Neuronal stem cell (in vitro differentiated cells): ENCODE data around the gene TLCD1.
A peak's percentile ranks its signal among the peaks of the same experiment; 100 is the strongest.

ENCODE experiments used
- DNase-seq: peaks from one replicate; pipeline ENCODE4 v3.0.0-alpha.2; 2013; ENCODE audit warnings: low spot score
- H2AFZ ChIP-seq: one replicate; pipeline ENCODE4 v1.6.1; 2013; ENCODE audit warnings: mild to moderate bottlenecking, low read length, inconsistent platforms
- H2AK5ac ChIP-seq: 2 replicates; pipeline ENCODE4 v1.6.1; 2013; ENCODE audit warnings: low read depth, mild to moderate bottlenecking, inconsistent platforms, low read length, moderate library complexity, mixed read lengths
- H2BK120ac ChIP-seq: 2 replicates; pipeline ENCODE4 v1.6.1; 2013; ENCODE audit warnings: low read depth, mild to moderate bottlenecking, inconsistent platforms, low read length, moderate library complexity, mixed read lengths
- H2BK12ac ChIP-seq: one replicate; pipeline ENCODE4 v1.6.1; 2013; ENCODE audit warnings: low read length, inconsistent platforms
- H2BK15ac ChIP-seq: 2 replicates; pipeline ENCODE4 v1.6.1; 2013; ENCODE audit warnings: mild to moderate bottlenecking, low read length, inconsistent platforms, mixed read lengths
- H2BK5ac ChIP-seq: one replicate; pipeline ENCODE4 v1.6.1; 2013; ENCODE audit warnings: inconsistent platforms, mild to moderate bottlenecking, low read length, moderate library complexity
- H3K14ac ChIP-seq: one replicate; pipeline ENCODE4 v1.6.1; 2013; ENCODE audit warnings: low read length, inconsistent platforms
- H3K18ac ChIP-seq: 2 replicates; pipeline ENCODE4 v1.6.1; 2013; ENCODE audit warnings: low read length, inconsistent platforms
- H3K23ac ChIP-seq: 2 replicates; pipeline ENCODE4 v1.6.1; 2013; ENCODE audit warnings: low read depth, mild to moderate bottlenecking, mixed read lengths, low read length, inconsistent platforms; ENCODE audit not compliant: poor library complexity
- H3K27ac ChIP-seq: replicated peaks from 3 replicates; pipeline ENCODE4 v1.5.1; 2013; ENCODE audit warnings: low read length, inconsistent platforms
- H3K27me3 ChIP-seq, 3 experiments: 2 replicates each; pipeline ENCODE4 v1.6.1; 2013; ENCODE audit warnings: low read length in 3 of 3, mild to moderate bottlenecking in 2 of 3, inconsistent platforms in 1 of 3, low read depth in 1 of 3, mixed read lengths in 1 of 3, moderate library complexity in 1 of 3; ENCODE audit not compliant: control insufficient read depth in 3 of 3, insufficient read depth in 3 of 3
- H3K36me3 ChIP-seq, 2 donors: replicated peaks in 1 of 2; 2 replicates each; pipeline ENCODE4 v1.6.1; 2013; ENCODE audit warnings: low read length in 2 of 2; ENCODE audit not compliant: control insufficient read depth in 2 of 2, insufficient read depth in 2 of 2
- H3K4ac ChIP-seq: 2 replicates; pipeline ENCODE4 v1.6.1; 2013; ENCODE audit warnings: inconsistent platforms, mild to moderate bottlenecking, low read length, moderate library complexity
- H3K4me1 ChIP-seq, 2 donors: 1 replicate in 1 of 2; 2 replicates in 1 of 2; pipeline ENCODE4 v1.6.1; 2013; ENCODE audit warnings: low read length in 2 of 2, low read depth in 1 of 2; ENCODE audit not compliant: control insufficient read depth in 2 of 2, insufficient read depth in 1 of 2
- H3K4me2 ChIP-seq: one replicate; pipeline ENCODE4 v1.6.1; 2013; ENCODE audit warnings: mild to moderate bottlenecking, low read length, inconsistent platforms; ENCODE audit not compliant: insufficient read depth, poor library complexity, severe bottlenecking
- H3K4me3 ChIP-seq, 2 donors: 2 replicates each; pipeline ENCODE4 v1.5.1; 2013; ENCODE audit warnings: low read length in 2 of 2, mild to moderate bottlenecking in 2 of 2, inconsistent platforms in 1 of 2, moderate library complexity in 1 of 2
- H3K79me1 ChIP-seq: one replicate; pipeline ENCODE4 v1.6.1; 2013; ENCODE audit warnings: low read depth, mild to moderate bottlenecking, inconsistent platforms, low read length, moderate library complexity
- H3K9ac ChIP-seq: one replicate; pipeline ENCODE4 v1.6.1; 2013; ENCODE audit warnings: mild to moderate bottlenecking, low read depth, low read length, inconsistent platforms; ENCODE audit not compliant: poor library complexity
- H3K9me3 ChIP-seq, 2 donors: replicated peaks in 1 of 2; 2 replicates each; pipeline versions ENCODE3 to v1.6.1; 2013; ENCODE audit warnings: low read length in 2 of 2, mild to moderate bottlenecking in 2 of 2, inconsistent platforms in 1 of 2, low read depth in 1 of 2, mixed read lengths in 1 of 2, moderate library complexity in 1 of 2; ENCODE audit not compliant: control insufficient read depth in 2 of 2, insufficient read depth in 1 of 2
- H4K8ac ChIP-seq: one replicate; pipeline ENCODE4 v1.6.1; 2013; ENCODE audit warnings: low read depth, mild to moderate bottlenecking, inconsistent platforms, low read length, moderate library complexity
- H4K91ac ChIP-seq: one replicate; pipeline ENCODE4 v1.6.1; 2013; ENCODE audit warnings: low read length, low read depth, mild to moderate bottlenecking, inconsistent platforms; ENCODE audit not compliant: poor library complexity
- WGBS, 2 donors: extraction: QIAGEN DNeasy Blood & Tissue Kit; methylation state at CpG; one replicate each; pipeline ENCODE4 v1.1.7; 2013; ENCODE audit warnings: missing lambda C conversion rate in 2 of 2, mixed read lengths in 1 of 2; ENCODE audit not compliant: insufficient read length in 2 of 2, insufficient replicate concordance in 1 of 2; ENCODE audit errors: extremely low coverage in 2 of 2; 5-methylcytosine and 5-hydroxymethylcytosine counted together

TLCD1 gene

GRCh38 chr17:28763804-28764266 is 37.8 kb upstream of the TLCD1 start:
- no CpG with 5 or more reads among the region's 5 CpGs for WGBS, 2 donors
- DNase-seq: no peak

DNA sequence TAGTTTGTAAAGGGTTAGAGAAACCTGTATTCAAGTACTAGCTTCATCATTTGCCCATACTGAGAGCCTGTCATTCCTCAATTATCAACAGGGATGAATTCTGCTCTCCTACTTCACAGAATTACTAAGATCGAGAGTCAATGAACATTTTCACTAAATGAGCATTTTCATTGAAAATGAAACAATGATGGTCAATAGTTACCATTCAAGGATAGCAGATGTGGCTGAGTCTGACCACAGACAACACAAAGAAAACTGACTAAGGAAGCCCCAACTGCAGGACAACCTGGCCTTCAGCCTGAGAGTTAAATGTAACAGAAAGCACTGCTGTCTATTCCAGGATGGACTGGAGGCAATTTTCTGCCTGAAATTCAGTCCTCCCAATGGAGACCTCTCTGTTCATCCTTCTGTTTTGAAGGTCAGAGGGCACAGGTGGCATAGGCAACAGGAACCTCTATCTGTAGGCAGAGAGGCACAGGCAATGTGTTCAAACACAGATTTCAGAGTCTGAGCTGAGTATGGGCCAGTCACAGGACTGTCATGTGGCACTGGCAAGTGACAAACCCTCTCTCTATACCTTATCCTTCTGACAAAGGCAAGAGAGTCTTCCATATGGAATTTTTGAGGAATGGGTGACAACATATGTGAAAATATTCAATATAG is 37.2 kb upstream of the TLCD1 start:
- no peak overlapping the region for H4K8ac ChIP-seq
- H4K91ac ChIP-seq: no peak overlapping the region
- no peak overlapping the region for H3K14ac ChIP-seq
- H2BK15ac ChIP-seq: no peak overlapping the region
- peaks cover 19 to 56% of the 10 kb centered on the region in 2 donors for H3K36me3 ChIP-seq
- WGBS, 2 donors: no CpG with 5 or more reads among the region's 1 CpG
- no peak overlapping the region for H3K23ac ChIP-seq
- DNase-seq: no peak
- no peak overlapping the region for H3K4me2 ChIP-seq
- no peaks in the 10 kb centered on the region for H3K9me3 ChIP-seq
- no peak overlapping the region for H2BK5ac ChIP-seq
- H3K27ac ChIP-seq: no peak overlapping the region
- no peak overlapping the region for H3K4me3 ChIP-seq
- no peak overlapping the region for H2BK120ac ChIP-seq
- no peak overlapping the region for H2AK5ac ChIP-seq
- H2BK12ac ChIP-seq: no peak overlapping the region
- H2AFZ ChIP-seq: no peak overlapping the region
- no peak overlapping the region for H3K18ac ChIP-seq
- no peaks in the 10 kb centered on the region for H3K79me1 ChIP-seq
- H3K4me1 ChIP-seq: peaks cover 11 to 15% of the 10 kb centered on the region in 2 donors
- no peaks in the 10 kb centered on the region for H3K27me3 ChIP-seq
- no peak overlapping the region for H3K9ac ChIP-seq
- no peak overlapping the region for H3K4ac ChIP-seq

More at GRCh38 chr17:28763804-28764266, 37.8 kb upstream of the TLCD1 start:
- Histone ChIP-seq H3K9me3 (no peaks in the 10 kb centered on the region), H2BK5ac (no peak overlapping the region), H2AK5ac (no peak overlapping the region), H3K4me2 (no peak overlapping the region), H3K4ac (no peak overlapping the region), H4K91ac (no peak overlapping the region), H3K14ac (no peak overlapping the region), H3K9ac (no peak overlapping the region), H3K4me3 (no peak overlapping the region), H3K79me1 (no peaks in the 10 kb centered on the region), H2AFZ (no peak overlapping the region), H3K23ac (no peak overlapping the region), H2BK120ac (no peak overlapping the region), H2BK15ac (no peak overlapping the region), H3K36me3 (peaks cover 15 to 50% of the 10 kb centered on the region in 2 donors), H3K4me1 (peaks cover 11 to 15% of the 10 kb centered on the region in 2 donors), H3K18ac (no peak overlapping the region), H3K27ac (no peak overlapping the region), H2BK12ac (no peak overlapping the region), H3K27me3 (no peaks in the 10 kb centered on the region), H4K8ac (no peak overlapping the region)

DNA sequence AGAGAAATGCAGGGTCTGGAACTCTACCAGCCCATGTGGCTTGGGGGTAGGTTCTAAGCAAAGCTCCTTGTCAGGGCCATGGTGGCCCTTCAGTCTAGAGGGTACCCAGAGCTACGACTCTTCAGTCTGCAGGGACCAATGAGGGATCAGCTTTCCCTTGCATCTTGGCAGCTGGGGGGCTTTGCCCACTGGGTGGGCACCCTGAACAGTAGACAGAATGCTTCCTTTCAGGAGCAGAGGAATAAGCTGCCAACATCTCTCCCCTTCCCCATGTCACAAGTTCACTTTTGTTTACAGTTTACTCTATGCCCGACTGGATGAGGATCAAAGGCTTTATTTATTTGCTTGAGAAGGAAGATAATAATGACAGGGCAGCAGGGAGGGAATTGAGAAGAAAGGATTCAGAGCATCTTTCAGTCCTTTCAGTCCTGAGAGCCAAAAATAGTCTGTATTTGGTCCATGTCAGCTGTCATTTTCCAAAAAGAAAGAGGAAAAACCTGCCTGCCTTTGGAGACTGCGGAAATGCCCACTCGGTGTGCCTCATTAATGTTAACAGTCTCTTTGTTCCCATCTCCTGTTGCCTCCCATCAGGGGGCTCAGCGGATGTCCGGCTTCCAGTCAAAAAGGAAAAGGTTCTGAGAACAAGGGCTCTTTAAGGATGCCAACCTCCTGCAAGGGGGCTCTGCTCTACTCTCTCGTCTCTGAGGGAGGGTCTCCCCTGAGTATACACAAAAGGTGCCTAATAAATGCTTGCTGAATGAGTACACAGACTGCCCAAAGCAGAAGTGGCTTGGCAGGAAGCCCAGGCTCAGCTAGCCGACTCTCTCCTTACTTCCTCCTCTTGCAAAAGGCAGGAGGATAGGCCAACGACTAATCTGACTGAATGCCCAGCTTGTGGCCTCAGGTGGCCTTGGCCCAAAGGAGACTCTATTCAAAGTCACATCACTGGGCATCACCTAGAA is 34.8 kb upstream of the TLCD1 start:
- no CpG with 5 or more reads among the region's 9 CpGs for WGBS, 2 donors
- H3K36me3 ChIP-seq: peaks cover 23 to 68% of the 10 kb centered on the region in 2 donors

More for the DNA sequence above, 34.8 kb upstream of the TLCD1 start:
- H3K4ac ChIP-seq: no peak overlapping the region
- H2AK5ac ChIP-seq: no peak overlapping the region
- H3K27ac ChIP-seq: peak overlapping the region; percentile 51
- H3K4me1 ChIP-seq: peaks cover 11 to 15% of the 10 kb centered on the region in 2 donors
- H3K79me1 ChIP-seq: no peaks in the 10 kb centered on the region
- H2BK12ac ChIP-seq: no peak overlapping the region
- H4K91ac ChIP-seq: no peak overlapping the region
- H2BK5ac ChIP-seq: no peak overlapping the region
- no peak overlapping the region for H4K8ac ChIP-seq
- H3K9me3 ChIP-seq: no peaks in the 10 kb centered on the region
- no peak overlapping the region for H3K4me3 ChIP-seq
- no peak overlapping the region for H2BK15ac ChIP-seq
- no peak overlapping the region for H3K23ac ChIP-seq
- H3K4me2 ChIP-seq: no peak overlapping the region
- no peak overlapping the region for H3K18ac ChIP-seq
- H3K9ac ChIP-seq: no peak overlapping the region
- H2BK120ac ChIP-seq: no peak overlapping the region
- no peak overlapping the region for H2AFZ ChIP-seq
- DNase-seq: no peak
- H3K14ac ChIP-seq: no peak overlapping the region
- no peaks in the 10 kb centered on the region for H3K27me3 ChIP-seq
